Mesenchymal stem cell (in vitro differentiated cells and primary cell): ENCODE data around the gene ALCAM.
"Not testable (repeated sequence)": the region's sequence is repeated elsewhere in the genome, so short reads cannot be mapped to it uniquely, and the experiment has no call there.

Experiments
- DNase-seq: peaks from one replicate; pipeline ENCODE4 v3.0.0-alpha.2; 2013
- H2AFZ ChIP-seq: one replicate; pipeline ENCODE4 v1.6.1; 2013; ENCODE audit warnings: low read depth, mild to moderate bottlenecking, control low read depth, inconsistent platforms, low read length, moderate library complexity
- H2AK5ac ChIP-seq: 2 replicates; pipeline ENCODE4 v1.6.1; 2013; ENCODE audit warnings: low read length, moderate library complexity, mild to moderate bottlenecking, inconsistent platforms; ENCODE audit not compliant: severe bottlenecking
- H2BK120ac ChIP-seq: one replicate; pipeline ENCODE4 v1.6.1; 2013; ENCODE audit warnings: low read depth, mild to moderate bottlenecking, inconsistent platforms, low read length, moderate library complexity
- H2BK12ac ChIP-seq, 2 experiments: one replicate each; pipeline ENCODE4 v1.6.1; 2013; ENCODE audit warnings: inconsistent platforms in 2 of 2, low read length in 2 of 2, mild to moderate bottlenecking in 2 of 2, moderate library complexity in 2 of 2, control low read depth in 1 of 2
- H2BK15ac ChIP-seq: one replicate; pipeline ENCODE4 v1.6.1; 2013; ENCODE audit warnings: mild to moderate bottlenecking, low read depth, inconsistent platforms; ENCODE audit not compliant: poor library complexity, severe bottlenecking
- H2BK5ac ChIP-seq: 2 replicates; pipeline ENCODE4 v1.6.1; 2013; ENCODE audit warnings: low read depth, mild to moderate bottlenecking, low read length, control low read depth, inconsistent platforms; ENCODE audit not compliant: poor library complexity, severe bottlenecking
- H3K14ac ChIP-seq, 2 experiments: one replicate each; pipeline ENCODE4 v1.6.1; 2013; ENCODE audit warnings: inconsistent platforms in 2 of 2, low read length in 2 of 2, control low read depth in 1 of 2, mild to moderate bottlenecking in 1 of 2, moderate library complexity in 1 of 2
- H3K18ac ChIP-seq, 2 experiments: one replicate each; pipeline ENCODE4 v1.6.1; 2013; ENCODE audit warnings: inconsistent platforms in 2 of 2, low read length in 2 of 2, control low read depth in 1 of 2, low read depth in 1 of 2, mild to moderate bottlenecking in 1 of 2
- H3K23ac ChIP-seq, 2 experiments: one replicate each; pipeline ENCODE4 v1.6.1; 2013; ENCODE audit warnings: inconsistent platforms in 2 of 2, low read length in 2 of 2, mild to moderate bottlenecking in 2 of 2, moderate library complexity in 2 of 2, control low read depth in 1 of 2
- H3K27ac ChIP-seq: 2 replicates; pipeline ENCODE4 v1.5.1; 2013; ENCODE audit warnings: mild to moderate bottlenecking, moderate library complexity, low read length, control low read depth, inconsistent platforms; ENCODE audit not compliant: poor library complexity, severe bottlenecking
- H3K27me3 ChIP-seq, 2 experiments: 2 replicates each; pipeline versions ENCODE4 v1.6.1 to v1.7.0; 2013; ENCODE audit warnings: low read length in 2 of 2, mild to moderate bottlenecking in 2 of 2, moderate library complexity in 2 of 2, control low read depth in 1 of 2, inconsistent platforms in 1 of 2; ENCODE audit not compliant: control insufficient read depth in 1 of 2, insufficient read depth in 1 of 2
- H3K36me3 ChIP-seq, 2 experiments: 2 replicates each; pipeline versions ENCODE4 v1.6.1 to v1.7.0; 2013; ENCODE audit warnings: low read length in 2 of 2, control low read depth in 1 of 2, inconsistent platforms in 1 of 2, low read depth in 1 of 2, mild to moderate bottlenecking in 1 of 2; ENCODE audit not compliant: insufficient read depth in 2 of 2, control insufficient read depth in 1 of 2
- H3K4ac ChIP-seq, 2 experiments: one replicate each; pipeline ENCODE4 v1.6.1; 2013; ENCODE audit warnings: inconsistent platforms in 2 of 2, low read length in 2 of 2, mild to moderate bottlenecking in 2 of 2, moderate library complexity in 2 of 2, control low read depth in 1 of 2, low read depth in 1 of 2
- H3K4me1 ChIP-seq: 2 replicates; pipeline ENCODE4 v1.6.1; 2013; ENCODE audit warnings: low read depth, low read length, control low read depth; ENCODE audit not compliant: control insufficient read depth, insufficient read depth
- H3K4me2 ChIP-seq: 2 replicates; pipeline ENCODE4 v1.6.1; 2013; ENCODE audit warnings: low read length, mild to moderate bottlenecking, inconsistent platforms; ENCODE audit not compliant: poor library complexity, severe bottlenecking
- H3K4me3 ChIP-seq, 2 experiments: 2 replicates each; pipeline versions ENCODE4 v1.5.1 to v1.7.0; 2013; ENCODE audit warnings: low read length in 2 of 2, mild to moderate bottlenecking in 2 of 2, control low read depth in 1 of 2, low read depth in 1 of 2; ENCODE audit not compliant: insufficient read depth in 1 of 2
- H3K79me1 ChIP-seq: replicated peaks from 2 replicates; pipeline ENCODE4 v1.6.1; 2013; ENCODE audit warnings: mild to moderate bottlenecking, control low read depth, low read length, inconsistent platforms; ENCODE audit not compliant: poor library complexity, severe bottlenecking
- H3K9ac ChIP-seq: 2 replicates; pipeline ENCODE4 v1.7.0; 2013; ENCODE audit warnings: mild to moderate bottlenecking, low read length, moderate library complexity
- H3K9me3 ChIP-seq: 2 replicates; pipeline ENCODE4 v1.7.0; 2013; ENCODE audit warnings: mild to moderate bottlenecking, low read length; ENCODE audit not compliant: control insufficient read depth
- H4K8ac ChIP-seq: one replicate; pipeline ENCODE4 v1.6.1; 2013; ENCODE audit warnings: inconsistent platforms, mild to moderate bottlenecking, low read length, moderate library complexity
- H4K91ac ChIP-seq: one replicate; pipeline ENCODE4 v1.6.1; 2013; ENCODE audit warnings: mild to moderate bottlenecking, low read length, inconsistent platforms
- WGBS: methylation state at CpG from one replicate; pipeline ENCODE4 v1.1.7; 2013; ENCODE audit warnings: mixed read lengths; 5-methylcytosine and 5-hydroxymethylcytosine counted together

The ALCAM gene

DNA sequence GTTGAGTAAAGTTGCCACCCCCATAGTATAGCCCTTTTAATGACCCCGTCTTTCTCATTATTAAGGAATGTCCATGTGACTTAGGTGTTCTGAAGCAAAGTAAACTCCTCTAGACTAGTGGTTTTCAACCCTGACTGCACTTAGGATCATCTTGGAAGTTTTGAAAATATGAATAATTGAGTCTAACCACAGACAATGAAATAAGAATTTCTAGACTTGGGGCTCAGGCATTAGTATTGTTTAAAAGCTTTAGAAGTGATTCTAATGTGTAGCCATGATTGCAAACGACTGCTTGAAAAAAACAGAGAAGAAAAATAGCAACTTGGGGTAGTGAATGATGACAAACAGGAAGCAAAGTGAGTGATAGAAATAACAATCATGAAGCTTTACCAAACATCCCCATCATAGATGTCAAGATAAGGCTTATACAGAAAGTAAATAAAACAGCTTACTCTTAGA lies 35.0 kb downstream of the ALCAM start:
- Histone ChIP-seq H3K9me3 (no peaks in the 10 kb centered on the region), H3K4me2 (no peak overlapping the region), H3K23ac (no peak overlapping the region), H3K4ac (no peak overlapping the region), H2AFZ (no peak overlapping the region), H3K4me3 (no peak overlapping the region), H3K18ac (no peak overlapping the region), H3K27ac (peak overlapping the region; percentile 87), H4K8ac (no peak overlapping the region), H2BK120ac (no peak overlapping the region), H2BK12ac (no peak overlapping the region), H3K14ac (no peak overlapping the region), H2BK15ac (no peak overlapping the region), H2AK5ac (no peak overlapping the region), H3K36me3 (peaks cover 4 to 5% of the 10 kb centered on the region in 2 experiments), H3K9ac (no peak overlapping the region), H2BK5ac (no peak overlapping the region), H3K27me3 (no peaks in the 10 kb centered on the region), H4K91ac (no peak overlapping the region), H3K79me1 (peaks cover 7% of the 10 kb centered on the region), H3K4me1 (peaks cover 10% of the 10 kb centered on the region)
- WGBS = 33% methylated on average over 1 of the region's 2 CpGs
- DNase-seq = no peak

DNA sequence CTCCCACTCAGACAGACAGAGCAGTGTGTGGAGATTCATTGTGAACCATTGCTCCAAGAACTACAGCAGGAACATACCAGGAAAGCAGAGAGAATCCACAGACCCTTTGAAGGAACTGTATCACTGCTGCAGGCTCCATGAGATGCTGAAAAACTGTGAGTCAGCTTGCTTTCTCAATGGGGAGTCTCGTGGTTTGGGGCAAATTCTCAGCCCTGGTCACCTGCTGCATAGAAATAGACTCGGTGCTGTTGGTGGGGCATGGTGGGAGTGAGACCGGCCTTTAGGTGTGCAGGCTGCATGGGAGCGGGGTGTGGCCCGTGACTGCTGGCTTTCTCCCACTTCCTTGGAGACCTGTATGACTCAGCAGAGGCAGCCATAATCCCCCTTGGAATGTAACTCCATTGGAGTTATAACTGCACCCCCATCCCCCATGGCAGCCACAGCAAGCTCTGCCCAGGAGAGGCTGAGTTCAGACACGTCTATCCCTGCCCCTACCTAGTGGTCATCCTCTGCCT lies 35.6 kb downstream of the ALCAM start:
- H3K9me3 ChIP-seq = no peaks in the 10 kb centered on the region
- H3K27me3 ChIP-seq = no peaks in the 10 kb centered on the region
- no peak overlapping the region for H2BK120ac ChIP-seq
- no peak overlapping the region for H2AFZ ChIP-seq
- peak; percentile 49 for DNase-seq
- peak overlapping the region; percentile 71 for H2AK5ac ChIP-seq
- H3K79me1 ChIP-seq = peaks cover 7% of the 10 kb centered on the region
- H3K4me3 ChIP-seq = no peak overlapping the region
- H3K4ac ChIP-seq = peak overlapping the region in 1 of 2 experiments; percentile 59
- H2BK15ac ChIP-seq = no peak overlapping the region
- H3K18ac ChIP-seq = peak overlapping the region in 1 of 2 experiments; percentile 81
- peak overlapping the region; percentile 47 for H4K91ac ChIP-seq
- peak overlapping the region; percentile 87 for H3K27ac ChIP-seq
- peaks cover 10% of the 10 kb centered on the region for H3K4me1 ChIP-seq
- H4K8ac ChIP-seq = peak overlapping the region; percentile 46
- no peak overlapping the region for H3K9ac ChIP-seq
- H3K14ac ChIP-seq = peak overlapping the region in 1 of 2 experiments; percentile 55
- H2BK12ac ChIP-seq = peak overlapping the region; percentile 21 to 63
- peak overlapping the region; percentile 43 for H3K4me2 ChIP-seq
- no peak overlapping the region for H2BK5ac ChIP-seq
- no peak overlapping the region for H3K23ac ChIP-seq
- 90% methylated on average over 6 of the region's 6 CpGs for WGBS
- peaks cover 4 to 5% of the 10 kb centered on the region in 2 experiments for H3K36me3 ChIP-seq

DNA sequence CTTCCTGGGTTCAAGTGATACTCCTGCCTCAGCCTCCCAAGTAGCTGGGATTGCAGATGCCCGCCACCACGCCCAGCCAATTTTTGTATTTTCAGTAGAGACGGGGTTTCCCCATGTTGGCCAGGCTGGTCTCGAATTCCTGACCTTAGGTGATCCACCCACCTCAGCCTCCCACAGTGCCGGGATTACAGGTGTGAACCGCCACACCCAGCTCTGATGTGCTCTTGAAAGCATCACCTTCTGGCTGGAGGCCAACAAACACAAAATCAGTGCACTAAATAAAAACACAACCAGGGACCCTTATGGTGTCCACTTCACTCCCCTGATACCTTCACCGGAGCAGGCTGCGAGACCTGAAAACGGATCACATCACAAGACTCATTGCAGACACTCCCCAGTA lies 36.3 kb downstream of the ALCAM start:
- not testable (repeated sequence) for H3K4me3 ChIP-seq, H3K9me3 ChIP-seq, H3K79me1 ChIP-seq, H2BK5ac ChIP-seq, H3K4ac ChIP-seq, H2BK15ac ChIP-seq, H3K23ac ChIP-seq, H4K8ac ChIP-seq, H3K9ac ChIP-seq, H2BK120ac ChIP-seq, H3K14ac ChIP-seq, H2BK12ac ChIP-seq, H3K36me3 ChIP-seq, H3K27me3 ChIP-seq, H2AFZ ChIP-seq, DNase-seq, H3K4me2 ChIP-seq
- H4K91ac ChIP-seq = peak overlapping the region; percentile 39
- peaks cover 10% of the 10 kb centered on the region for H3K4me1 ChIP-seq
- WGBS = 90% methylated on average over 9 of the region's 9 CpGs
- H3K27ac ChIP-seq = peak overlapping the region; percentile 87
- peak overlapping the region; percentile 98 for H2AK5ac ChIP-seq
- peak overlapping the region in 1 of 2 experiments; percentile 22 for H3K18ac ChIP-seq

DNA sequence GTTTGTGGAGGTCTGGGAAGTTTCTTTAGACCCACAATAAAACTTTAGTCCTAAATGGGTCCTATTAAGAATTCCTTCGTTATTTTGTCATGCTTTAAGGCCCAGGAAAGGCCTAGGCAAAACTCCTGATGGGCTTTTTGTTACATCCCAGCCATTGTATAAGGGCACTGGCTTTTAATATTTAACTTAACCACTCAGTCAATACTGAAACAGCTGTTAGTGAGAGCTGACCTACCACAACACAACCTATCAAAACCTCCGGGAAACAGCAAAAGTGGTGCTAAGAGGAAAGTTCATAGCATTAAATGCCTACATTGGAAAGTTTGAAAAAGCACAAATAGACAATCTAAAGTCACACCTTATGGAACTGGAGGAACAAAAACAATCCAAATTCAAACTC lies 39.6 kb downstream of the ALCAM start:
- Histone ChIP-seq H3K9me3 (no peaks in the 10 kb centered on the region), H2BK5ac (no peak overlapping the region), H3K18ac (no peak overlapping the region), H3K27me3 (no peaks in the 10 kb centered on the region), H2BK15ac (no peak overlapping the region), H2BK12ac (no peak overlapping the region), H4K8ac (no peak overlapping the region), H4K91ac (no peak overlapping the region), H3K4me1 (peaks cover 10% of the 10 kb centered on the region), H3K4me2 (no peak overlapping the region), H3K4ac (no peak overlapping the region), H2BK120ac (no peak overlapping the region), H2AK5ac (no peak overlapping the region), H3K14ac (no peak overlapping the region), H3K4me3 (no peak overlapping the region), H3K79me1 (peaks cover 9% of the 10 kb centered on the region), H2AFZ (no peak overlapping the region), H3K9ac (no peak overlapping the region), H3K27ac (peak overlapping the region; percentile 55), H3K36me3 (peaks cover 4 to 5% of the 10 kb centered on the region in 2 experiments), H3K23ac (no peak overlapping the region)
- DNase-seq = no peak
- 36% methylated on average over 2 of the region's 2 CpGs for WGBS
